Kidney epithelial cell (primary cell): ENCODE results near the gene FUT3. TPM values are rescaled to one million over a fixed set of nuclear protein-coding genes. Genes with fewer than 3 reads are reported as not detected.

ENCODE experiments used
- DNase-seq: peaks from one replicate; pipeline ENCODE4 v3.0.0-alpha.2; 2010; ENCODE audit warnings: low read depth
- H3K27me3 ChIP-seq: 2 replicates; pipeline ENCODE4 v1.6.0; 2011; ENCODE audit warnings: low read length; ENCODE audit not compliant: control insufficient read depth, insufficient read depth
- H3K36me3 ChIP-seq: 2 replicates; pipeline ENCODE4 v1.5.1; 2011; ENCODE audit warnings: low read length; ENCODE audit not compliant: control insufficient read depth, insufficient read depth
- H3K4me3 ChIP-seq: 2 replicates; pipeline ENCODE4 v1.5.1; 2011; ENCODE audit warnings: low read depth, mild to moderate bottlenecking, control low read depth, low read length
- total RNA-seq: library from RNA; depleted of rRNA; stranded (reverse); fragments of >200 nt; gene quantifications from 2 replicates; pipeline ENCODE4 v1.2.3, GENCODE V29; 2015
- TF ChIP-seq, protein P1 (sequence below): IDR thresholded peaks from 2 replicates; pipeline ENCODE4 v1.5.1; 2011; ENCODE audit warnings: mild to moderate bottlenecking, moderate library complexity, low read length, control low read depth, inconsistent platforms; ENCODE audit not compliant: insufficient read depth, poor library complexity, severe bottlenecking

FUT3 gene
- total RNA-seq, 1 donor from 2014 or later: 8.8 TPM

DNA sequence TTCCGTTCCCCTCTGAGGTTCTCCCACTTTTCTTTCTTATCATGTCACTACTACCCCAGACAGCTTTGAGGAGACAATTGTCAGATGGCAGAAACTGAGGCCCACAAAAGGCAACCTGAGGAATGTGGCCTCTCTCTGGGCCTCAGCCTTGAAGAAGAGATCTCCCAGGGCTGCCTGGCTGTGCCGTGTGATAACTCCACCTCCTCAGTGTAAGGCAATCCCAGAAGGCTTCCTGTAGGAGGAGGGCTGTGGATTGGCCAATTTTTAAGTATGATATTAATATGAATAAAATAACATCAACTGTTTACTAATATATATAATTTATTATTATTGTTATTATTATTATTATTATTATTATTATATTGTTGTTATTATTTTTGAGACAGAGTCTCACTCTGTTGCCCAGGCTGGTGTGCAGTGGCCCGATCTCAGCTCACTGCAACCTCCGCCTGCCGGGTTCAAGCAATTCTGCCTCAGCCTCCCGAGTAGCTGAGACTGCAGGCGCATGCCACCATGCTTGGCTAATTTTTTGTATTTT lies 55.8 kb downstream of the FUT3 start:
- H3K27me3 ChIP-seq: peaks cover 2% of the 10 kb centered on the region
- H3K4me3 ChIP-seq: no peak overlapping the region
- TF ChIP-seq, protein P1, sequence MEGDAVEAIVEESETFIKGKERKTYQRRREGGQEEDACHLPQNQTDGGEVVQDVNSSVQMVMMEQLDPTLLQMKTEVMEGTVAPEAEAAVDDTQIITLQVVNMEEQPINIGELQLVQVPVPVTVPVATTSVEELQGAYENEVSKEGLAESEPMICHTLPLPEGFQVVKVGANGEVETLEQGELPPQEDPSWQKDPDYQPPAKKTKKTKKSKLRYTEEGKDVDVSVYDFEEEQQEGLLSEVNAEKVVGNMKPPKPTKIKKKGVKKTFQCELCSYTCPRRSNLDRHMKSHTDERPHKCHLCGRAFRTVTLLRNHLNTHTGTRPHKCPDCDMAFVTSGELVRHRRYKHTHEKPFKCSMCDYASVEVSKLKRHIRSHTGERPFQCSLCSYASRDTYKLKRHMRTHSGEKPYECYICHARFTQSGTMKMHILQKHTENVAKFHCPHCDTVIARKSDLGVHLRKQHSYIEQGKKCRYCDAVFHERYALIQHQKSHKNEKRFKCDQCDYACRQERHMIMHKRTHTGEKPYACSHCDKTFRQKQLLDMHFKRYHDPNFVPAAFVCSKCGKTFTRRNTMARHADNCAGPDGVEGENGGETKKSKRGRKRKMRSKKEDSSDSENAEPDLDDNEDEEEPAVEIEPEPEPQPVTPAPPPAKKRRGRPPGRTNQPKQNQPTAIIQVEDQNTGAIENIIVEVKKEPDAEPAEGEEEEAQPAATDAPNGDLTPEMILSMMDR: no peak
- no peaks in the 10 kb centered on the region for H3K36me3 ChIP-seq
- no peak for DNase-seq

- Histone ChIP-seq H3K36me3 (no peaks in the 10 kb centered on the region), H3K4me3 (no peak overlapping the region), H3K27me3 (no peaks in the 10 kb centered on the region)
- TF ChIP-seq, protein P1: no peak
- no peak for DNase-seq
These were observed 58.1 kb downstream of the FUT3 start for GRCh38 chr19:5793188-5793587.

Other genes with a start within 250 kb of the FUT3 start
- 23.8 and 29.0 TPM in 2 replicates for gene SAFB2, start 228.7 kb downstream of the FUT3 start, total RNA-seq
- gene SAFB, start 228.4 kb downstream of the FUT3 start, total RNA-seq: 40.3 and 45.7 TPM in 2 replicates
- 47.0 and 55.4 TPM in 2 replicates for gene MICOS13, start 170.9 kb downstream of the FUT3 start, total RNA-seq
- 7.4 and 11.4 TPM in 2 replicates for gene HSD11B1L, start 170.4 kb downstream of the FUT3 start, total RNA-seq
- gene RPL36, start 161.2 kb downstream of the FUT3 start, total RNA-seq: 1,562 and 1,717 TPM in 2 replicates
- gene LONP1, start 131.3 kb downstream of the FUT3 start, total RNA-seq: 151 and 173 TPM in 2 replicates
- gene CATSPERD, start 130.8 kb downstream of the FUT3 start, total RNA-seq: not detected in 2 replicates
- gene PRR22, start 66.7 kb downstream of the FUT3 start, total RNA-seq: 1.4 and 2.2 TPM in 2 replicates
- gene DUS3L, start 60.3 kb downstream of the FUT3 start, total RNA-seq: 43.4 and 53.0 TPM in 2 replicates
- gene NRTN, start 46.4 kb downstream of the FUT3 start, total RNA-seq: 0.14 and 1.0 TPM in 2 replicates
- gene FUT6, start 11.7 kb downstream of the FUT3 start, total RNA-seq: 0.82 and 0.84 TPM in 2 replicates
- not detected in 2 replicates for gene FUT5, start 19.1 kb upstream of the FUT3 start, total RNA-seq
- gene NDUFA11, start 52.3 kb upstream of the FUT3 start, total RNA-seq: 203 and 311 TPM in 2 replicates
- gene VMAC, start 53.4 kb upstream of the FUT3 start, total RNA-seq: 4.3 and 5.5 TPM in 2 replicates
- 2.3 and 3.4 TPM in 2 replicates for gene CAPS, start 62.8 kb upstream of the FUT3 start, total RNA-seq
- 70.0 and 76.1 TPM in 2 replicates for gene RANBP3, start 126.7 kb upstream of the FUT3 start, total RNA-seq